Measurements from ENCODE around the gene PTPRT.

PTPRT gene

GRCh38 chr20:42191140-42191860 lies 998.4 kb downstream of the PTPRT start:
- DNase-seq (ENCODE audit: low read depth) = no peak

GRCh38 chr20:42190084-42190483 lies 999.6 kb downstream of the PTPRT start:
- no peak for DNase-seq (ENCODE audit: low read depth)

GRCh38 chr20:42186337-42186736 lies 1003.4 kb downstream of the PTPRT start:
- no peak for DNase-seq (ENCODE audit: low read depth)

- no peak for DNase-seq (ENCODE audit: low read depth)
These were observed 1006.6 kb downstream of the PTPRT start for GRCh38 chr20:42183147-42183546.

- no peak for DNase-seq (ENCODE audit: low read depth)
These were observed 1008.6 kb downstream of the PTPRT start for GRCh38 chr20:42181064-42181463.

- no peak for DNase-seq (ENCODE audit: low read depth)
These were observed 1009.9 kb downstream of the PTPRT start for GRCh38 chr20:42179768-42180167.

GRCh38 chr20:42173440-42173839 lies 1016.3 kb downstream of the PTPRT start:
- no peak for DNase-seq (ENCODE audit: low read depth)

GRCh38 chr20:42164121-42164890 lies 1025.4 kb downstream of the PTPRT start:
- DNase-seq (ENCODE audit: low read depth) = no peak

- DNase-seq (ENCODE audit: low read depth) = no peak
These were observed 1028.4 kb downstream of the PTPRT start for GRCh38 chr20:42161228-42161829.

GRCh38 chr20:42159808-42160207 lies 1029.9 kb downstream of the PTPRT start:
- DNase-seq (ENCODE audit: low read depth) = no peak

GRCh38 chr20:42158272-42158671 lies 1031.4 kb downstream of the PTPRT start:
- no peak for DNase-seq (ENCODE audit: low read depth)

- no peak for DNase-seq (ENCODE audit: low read depth)
These were observed 1034.1 kb downstream of the PTPRT start for GRCh38 chr20:42155586-42155985.

- no peak for DNase-seq (ENCODE audit: low read depth)
These were observed 1037.1 kb downstream of the PTPRT start for GRCh38 chr20:42152575-42152974.

GRCh38 chr20:42150230-42150629 lies 1039.5 kb downstream of the PTPRT start:
- no peak for DNase-seq (ENCODE audit: low read depth)

GRCh38 chr20:42138729-42139128 lies 1051.0 kb downstream of the PTPRT start:
- DNase-seq (ENCODE audit: low read depth) = no peak

- DNase-seq (ENCODE audit: low read depth) = no peak
These were observed 1055.2 kb downstream of the PTPRT start for GRCh38 chr20:42134265-42135098.

GRCh38 chr20:42130810-42131596 lies 1058.7 kb downstream of the PTPRT start:
- DNase-seq (ENCODE audit: low read depth) = no peak

- no peak for DNase-seq (ENCODE audit: low read depth)
These were observed 1064.3 kb downstream of the PTPRT start for GRCh38 chr20:42125426-42125825.

- DNase-seq (ENCODE audit: low read depth) = no peak
These were observed 1065.7 kb downstream of the PTPRT start for GRCh38 chr20:42123981-42124473.

- no peak for DNase-seq (ENCODE audit: low read depth)
These were observed 1071.1 kb downstream of the PTPRT start for GRCh38 chr20:42118409-42119125.

GRCh38 chr20:42118001-42118400 lies 1071.7 kb downstream of the PTPRT start:
- DNase-seq (ENCODE audit: low read depth) = no peak
